ENCODE measurements around the gene RBM47. TPM values are rescaled to one million over a fixed set of nuclear protein-coding genes. Genes with fewer than 3 reads are reported as not detected.

RBM47 gene
- total and polyA plus RNA-seq, 9 of the 15 experiments (the other 6 are each of a cell fraction or from before 2014, with no cell fraction given), result 1.4 to 6.4 (median 3.3) TPM

GRCh38 chr4:40530961-40531635, 98.6 kb downstream of the RBM47 start (continued):
- no peak for TF ChIP-seq SAP30 (IDR thresholded peaks at IDR 0.05; ENCODE audit: borderline replicate concordance, insufficient read depth, low read depth, low read length, poor library complexity, severe bottlenecking)
- TF ChIP-seq ZFPM2 (CRISPR knock-in tag; IDR thresholded peaks at IDR 0.05), result no peak
- no peak for TF ChIP-seq XRCC5 (IDR thresholded peaks at IDR 0.05; ENCODE audit: low read depth, low read length)
- TF ChIP-seq HNRNPK (IDR thresholded peaks at IDR 0.05; ENCODE audit: low read depth, low read length, poor library complexity, severe bottlenecking), result no peak
- peak; percentile 59 for TF ChIP-seq NCOR1 (IDR thresholded peaks at IDR 0.05)
- TF ChIP-seq CCNT2 (IDR thresholded peaks at IDR 0.05; ENCODE audit: borderline replicate concordance, extremely low read depth, insufficient read length, low read depth, low read length), result no peak
- TF ChIP-seq SMARCA4 (IDR thresholded peaks at IDR 0.05), result peak; percentile 85
- peak; percentile 55 for TF ChIP-seq SOX6 (IDR thresholded peaks at IDR 0.05)
- TF ChIP-seq CBFA2T3 (IDR thresholded peaks at IDR 0.05), result peak; percentile 73
- TF ChIP-seq ZSCAN29 (IDR thresholded peaks at IDR 0.05), result no peak
- TF ChIP-seq ZSCAN32 (CRISPR knock-in tag; IDR thresholded peaks at IDR 0.05), result no peak
- TF ChIP-seq RBM25 (IDR thresholded peaks at IDR 0.05; ENCODE audit: low read depth, low read length, severe bottlenecking), result no peak
- no peak for TF ChIP-seq ZKSCAN8 (CRISPR knock-in tag; IDR thresholded peaks at IDR 0.05)
- TF ChIP-seq CSDE1 (IDR thresholded peaks at IDR 0.05), result no peak; a peak in 1 of 4 replicates
- TF ChIP-seq ZNF134 (CRISPR knock-in tag; conservative IDR thresholded peaks at IDR 0.05), result no peak
- peak; percentile 34; the same call in 1 of the 2 replicates for TF ChIP-seq MYC (IDR thresholded peaks at IDR 0.05; ENCODE audit: low read depth, low read length)
- TF ChIP-seq MYC (CRISPR knock-in tag; IDR thresholded peaks at IDR 0.05; ENCODE audit: borderline replicate concordance, low read depth), result no peak
- no peak; a peak in 1 of 6 replicates for TF ChIP-seq CTCF (IDR thresholded peaks at IDR 0.05 in 2 of 3, conservative IDR thresholded peaks at IDR 0.05 in 1 of 3; ENCODE audit: insufficient read depth in 2 of 3, low read depth in 1 of 3, low read length in 3 of 3)
- peak; percentile 55 for TF ChIP-seq TCF3 (CRISPR knock-in tag; IDR thresholded peaks at IDR 0.05)
- TF ChIP-seq FOXK2 (conservative IDR thresholded peaks at IDR 0.05 in 1 of 2, IDR thresholded peaks at IDR 0.05 in 1 of 2; ENCODE audit: low read depth in 2 of 2), result no peak
- TF ChIP-seq NFXL1 (CRISPR knock-in tag; IDR thresholded peaks at IDR 0.05), result no peak
- no peak for TF ChIP-seq POLR2AphosphoS2 (IDR thresholded peaks at IDR 0.05; ENCODE audit: low read length)
- TF ChIP-seq TCF7 (IDR thresholded peaks at IDR 0.05; ENCODE audit: borderline replicate concordance), result no peak
- TF ChIP-seq SMAD3 (CRISPR knock-in tag; conservative IDR thresholded peaks at IDR 0.05), result no peak
- peak; percentile 43; the same call in 1 of the 2 replicates for TF ChIP-seq ZBTB7A (IDR thresholded peaks at IDR 0.05; ENCODE audit: borderline replicate concordance, control insufficient read depth, low read depth, low read length)
- TF ChIP-seq SP2 (IDR thresholded peaks at IDR 0.05; ENCODE audit: extremely low read depth, low read depth, low read length, poor library complexity, severe bottlenecking), result no peak
- TF ChIP-seq CBFA2T2 (conservative IDR thresholded peaks at IDR 0.05), result peak; percentile 32; the same call in 1 of the 2 replicates
- peak; percentile 69 to 83 for TF ChIP-seq KDM1A (IDR thresholded peaks at IDR 0.05)
- TF ChIP-seq NFE2 (IDR thresholded peaks at IDR 0.05; ENCODE audit: low read depth), result 0 out of 2 replicates have a peak, but pooled peaks have one; percentile 21
